CD14-positive monocyte (primary cell): ENCODE measurements around the gene POLR1B. TPM values are rescaled to one million over a fixed set of nuclear protein-coding genes. Genes with fewer than 3 reads are reported as not detected.

Experiments used
- DNase-seq, 3 donors: peaks; one replicate each; pipeline ENCODE4 v3.0.0-alpha.2; 2011 to 2022
- H2AFZ ChIP-seq: 2 replicates; pipeline ENCODE4 v1.6.0; 2012; ENCODE audit warnings: mild to moderate bottlenecking, low read depth, low read length, inconsistent platforms; ENCODE audit not compliant: insufficient read depth, poor library complexity, severe bottlenecking
- H3K27ac ChIP-seq, 2 donors: 1 replicate in 1 of 2; 2 replicates in 1 of 2; pipeline ENCODE4 v1.5.1; 2012 to 2013; ENCODE audit warnings: low read length in 2 of 2, control low read depth in 1 of 2, inconsistent platforms in 1 of 2, low read depth in 1 of 2, mild to moderate bottlenecking in 1 of 2
- H3K27me3 ChIP-seq, 2 donors: one replicate each; pipeline versions ENCODE4 v1.6.0 to v1.6.1; 2011 to 2013; ENCODE audit warnings: low read length in 2 of 2; ENCODE audit not compliant: control insufficient read depth in 2 of 2, insufficient read depth in 2 of 2
- H3K36me3 ChIP-seq, 2 donors: replicated peaks in 1 of 2; 1 replicate in 1 of 2; 2 replicates in 1 of 2; pipeline versions ENCODE4 v1.5.1 to v1.6.1; 2012 to 2013; ENCODE audit warnings: low read length in 2 of 2, control low read depth in 1 of 2, inconsistent platforms in 1 of 2, mild to moderate bottlenecking in 1 of 2; ENCODE audit not compliant: insufficient read depth in 2 of 2, control insufficient read depth in 1 of 2
- H3K4me1 ChIP-seq, 2 donors: 1 replicate in 1 of 2; 2 replicates in 1 of 2; pipeline versions ENCODE4 v1.5.1 to v1.6.1; 2012 to 2013; ENCODE audit warnings: low read length in 2 of 2, control low read depth in 1 of 2, inconsistent platforms in 1 of 2, mild to moderate bottlenecking in 1 of 2, moderate library complexity in 1 of 2; ENCODE audit not compliant: insufficient read depth in 2 of 2, control insufficient read depth in 1 of 2
- H3K4me2 ChIP-seq: replicated peaks from 2 replicates; pipeline ENCODE3; 2012; ENCODE audit warnings: low read length, moderate library complexity, mild to moderate bottlenecking; ENCODE audit not compliant: poor library complexity, severe bottlenecking; ENCODE audit errors: extremely low read depth
- H3K4me3 ChIP-seq, 3 experiments: fragments of 200-600 bp in 1 of 3; sonication (generic) in 1 of 3; replicated peaks in 1 of 3; 1 replicate in 2 of 3; 2 replicates in 1 of 3; pipeline ENCODE4 v1.5.1; 2011 to 2013; ENCODE audit warnings: low read length in 3 of 3, mild to moderate bottlenecking in 3 of 3, control low read depth in 2 of 3, low read depth in 2 of 3, inconsistent platforms in 1 of 3, moderate library complexity in 1 of 3
- H3K79me2 ChIP-seq: 2 replicates; pipeline ENCODE4 v1.6.0; 2012; ENCODE audit warnings: mild to moderate bottlenecking, control low read depth, inconsistent platforms, low read length, moderate library complexity; ENCODE audit not compliant: insufficient read depth
- H3K9ac ChIP-seq: 2 replicates; pipeline ENCODE4 v1.6.0; 2017; ENCODE audit warnings: low read length, mild to moderate bottlenecking; ENCODE audit not compliant: insufficient read depth, poor library complexity, severe bottlenecking
- H3K9me3 ChIP-seq, 2 donors: replicated peaks in 1 of 2; 1 replicate in 1 of 2; 2 replicates in 1 of 2; pipeline versions ENCODE4 v1.5.1 to v1.6.1; 2012 to 2013; ENCODE audit warnings: low read length in 2 of 2, control low read depth in 1 of 2; ENCODE audit not compliant: control insufficient read depth in 1 of 2, insufficient read depth in 1 of 2
- H4K20me1 ChIP-seq: 2 replicates; pipeline ENCODE4 v1.6.0; 2012; ENCODE audit warnings: mild to moderate bottlenecking, low read length, control low read depth, moderate library complexity; ENCODE audit not compliant: insufficient read depth
- H3K27ac Mint-ChIP-seq, 7 donors: one replicate each; pipeline ENCODE4 v1.8.0; 2020; ENCODE audit warnings: mild to moderate bottlenecking in 7 of 7, mixed read lengths in 7 of 7, moderate library complexity in 6 of 7, inconsistent platforms in 2 of 7
- H3K27me3 Mint-ChIP-seq, 3 donors: one replicate each; pipeline ENCODE4 v1.8.0; 2021 to 2022; ENCODE audit warnings: low read depth in 3 of 3, mild to moderate bottlenecking in 3 of 3, mixed read lengths in 3 of 3, moderate library complexity in 3 of 3, inconsistent platforms in 1 of 3
- H3K36me3 Mint-ChIP-seq, 2 donors: one replicate each; pipeline ENCODE4 v1.8.0; 2020; ENCODE audit warnings: mixed read lengths in 2 of 2, inconsistent platforms in 1 of 2, mild to moderate bottlenecking in 1 of 2
- H3K4me1 Mint-ChIP-seq: one replicate; pipeline ENCODE4 v1.8.0; 2020; ENCODE audit warnings: mild to moderate bottlenecking, mixed read lengths
- H3K4me3 Mint-ChIP-seq, 2 donors: one replicate each; pipeline ENCODE4 v1.8.0; 2020; ENCODE audit warnings: mild to moderate bottlenecking in 2 of 2, mixed read lengths in 2 of 2, moderate library complexity in 1 of 2
- H3K9me3 Mint-ChIP-seq, 7 donors: one replicate each; pipeline ENCODE4 v1.8.0; 2020 to 2022; ENCODE audit warnings: mixed read lengths in 7 of 7, mild to moderate bottlenecking in 6 of 7, moderate library complexity in 6 of 7, inconsistent platforms in 2 of 7
- WGBS: methylation state at CpG from one replicate; pipeline ENCODE4 v1.1.5; 2013; ENCODE audit warnings: missing lambda C conversion rate; ENCODE audit not compliant: insufficient coverage; 5-methylcytosine and 5-hydroxymethylcytosine counted together
- intact Hi-C, 2 donors: fragments of 100-400 bp; cut with micrococcal nuclease; formaldehyde crosslinking; loops; one replicate each; pipeline versions ENCODE4 v1.15.0 to v1.15.1; 2023
- polyA plus RNA-seq, 3 donors: library from polyadenylated mRNA; depleted of rRNA in 1 of 3; unstranded in 2 of 3; stranded (reverse) in 1 of 3; fragments of 300-500 nt in 2 of 3; fragments of >200 nt in 1 of 3; fragmentation: Illumina TruSeq in 2 of 3; gene quantifications; 1 replicate in 2 of 3; 2 replicates in 1 of 3; pipeline ENCODE4 v1.2.3, GENCODE V29; 2012 to 2021
- TF ChIP-seq, protein P1 (sequence below): fragments of 200-600 bp; IDR thresholded peaks from one replicate; pipeline ENCODE4 v1.8.0; 2022; ENCODE audit warnings: antibody characterized with exemption, mild to moderate bottlenecking

POLR1B gene
- polyA plus RNA-seq, 3 donors: 5.2 to 6.3 (median 5.3) TPM

DNA sequence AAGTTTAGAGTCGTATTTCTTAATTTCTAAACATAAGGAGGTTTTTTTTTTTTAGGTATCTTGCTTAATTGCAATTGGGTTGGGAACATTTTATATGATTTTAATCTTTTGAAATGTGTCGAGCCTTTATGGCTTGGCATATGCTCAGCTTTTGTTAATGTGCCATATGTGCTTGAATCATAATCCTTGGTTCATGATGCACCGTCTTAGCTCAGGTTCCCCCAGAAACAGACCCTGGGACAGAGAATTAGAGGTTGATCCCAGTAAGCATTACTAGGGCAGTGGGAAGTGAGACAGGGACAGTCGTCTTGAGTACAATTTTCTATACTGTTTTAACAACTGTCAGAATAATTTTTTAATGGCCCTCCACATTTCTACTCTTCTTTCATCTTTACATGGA, 51.5 kb downstream of the POLR1B start:
- H2AFZ ChIP-seq: no peak overlapping the region
- whole genome bisulfite sequencing: no CpG with 5 or more reads among the region's 4 CpGs
- H3K79me2 ChIP-seq: no peaks in the 10 kb centered on the region

DNA sequence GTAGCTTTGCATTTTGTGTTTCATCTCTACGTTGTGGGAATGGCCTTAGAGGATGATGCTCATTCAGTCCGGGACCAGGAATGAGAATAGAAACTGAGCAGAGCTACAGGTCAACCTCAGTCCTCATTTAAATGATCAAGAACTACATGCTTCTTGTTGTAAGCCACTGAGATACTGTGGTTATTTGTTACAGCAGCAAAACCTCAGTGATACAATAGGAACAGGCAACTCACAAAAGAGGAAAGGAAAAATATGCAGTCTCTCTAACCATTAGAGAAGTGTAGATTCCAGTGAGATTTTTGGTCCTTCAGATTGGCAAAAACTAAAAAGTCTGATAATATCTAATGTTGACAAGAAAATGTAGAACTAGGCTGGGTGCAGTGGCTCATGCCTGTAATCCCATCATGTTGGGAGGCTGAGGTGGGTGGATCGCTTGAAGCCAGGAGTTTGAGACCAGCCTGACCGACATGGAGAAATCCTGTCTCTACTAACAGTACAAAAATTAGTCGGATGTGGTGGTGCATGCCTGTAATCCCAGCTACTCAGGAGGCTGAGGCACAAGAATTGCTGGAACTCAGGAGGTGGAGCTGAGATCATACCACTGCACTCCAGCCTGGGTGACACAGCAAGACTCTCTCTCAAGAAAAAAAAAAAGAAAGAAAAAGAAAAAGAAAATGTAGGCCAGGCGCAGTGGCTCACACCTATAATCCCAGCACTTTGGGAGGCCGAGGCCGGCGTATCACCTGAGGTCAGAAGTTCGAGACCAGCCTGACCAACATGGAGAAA, 55.5 kb downstream of the POLR1B start:
- Histone ChIP-seq H4K20me1 (no peaks in the 10 kb centered on the region), H3K4me3 (no peak overlapping the region), H3K4me2 (no peak overlapping the region), H3K9ac (no peak overlapping the region), H3K4me1 (peaks cover 6 to 8% of the 10 kb centered on the region in 2 donors), H2AFZ (no peak overlapping the region), H3K9me3 (no peaks in the 10 kb centered on the region), H3K27me3 (no peaks in the 10 kb centered on the region), H3K27ac (no peak overlapping the region), H3K79me2 (no peaks in the 10 kb centered on the region), H3K36me3 (no peaks in the 10 kb centered on the region)
- Mint-ChIP-seq H3K9me3 (peaks cover 0 to 5% (median 2%) of the 10 kb centered on the region in 7 donors), H3K4me1 (peaks cover 9% of the 10 kb centered on the region), H3K27me3 (peaks cover 0 to 3% (median 1%) of the 10 kb centered on the region in 3 donors), H3K36me3 (peaks cover 2 to 7% of the 10 kb centered on the region in 2 donors), H3K27ac (no peak overlapping the region), H3K4me3 (no peak overlapping the region)
- intact Hi-C loops: loop anchor here in 1 of 2 donors (10.0 kb wide), 1 partner anchor 357 kb away; no protein-coding TSS in a partner anchor
- DNase-seq: no peak
- WGBS: no CpG with 5 or more reads among the region's 10 CpGs
- TF ChIP-seq, protein P1, sequence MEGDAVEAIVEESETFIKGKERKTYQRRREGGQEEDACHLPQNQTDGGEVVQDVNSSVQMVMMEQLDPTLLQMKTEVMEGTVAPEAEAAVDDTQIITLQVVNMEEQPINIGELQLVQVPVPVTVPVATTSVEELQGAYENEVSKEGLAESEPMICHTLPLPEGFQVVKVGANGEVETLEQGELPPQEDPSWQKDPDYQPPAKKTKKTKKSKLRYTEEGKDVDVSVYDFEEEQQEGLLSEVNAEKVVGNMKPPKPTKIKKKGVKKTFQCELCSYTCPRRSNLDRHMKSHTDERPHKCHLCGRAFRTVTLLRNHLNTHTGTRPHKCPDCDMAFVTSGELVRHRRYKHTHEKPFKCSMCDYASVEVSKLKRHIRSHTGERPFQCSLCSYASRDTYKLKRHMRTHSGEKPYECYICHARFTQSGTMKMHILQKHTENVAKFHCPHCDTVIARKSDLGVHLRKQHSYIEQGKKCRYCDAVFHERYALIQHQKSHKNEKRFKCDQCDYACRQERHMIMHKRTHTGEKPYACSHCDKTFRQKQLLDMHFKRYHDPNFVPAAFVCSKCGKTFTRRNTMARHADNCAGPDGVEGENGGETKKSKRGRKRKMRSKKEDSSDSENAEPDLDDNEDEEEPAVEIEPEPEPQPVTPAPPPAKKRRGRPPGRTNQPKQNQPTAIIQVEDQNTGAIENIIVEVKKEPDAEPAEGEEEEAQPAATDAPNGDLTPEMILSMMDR: no peak

More for the DNA sequence above, 51.5 kb downstream of the POLR1B start:
- H3K36me3 ChIP-seq: peaks cover 0 to 17% of the 10 kb centered on the region in 2 donors
- H3K4me3 ChIP-seq: no peak overlapping the region
- DNase-seq: no peak
- H3K27ac ChIP-seq: no peak overlapping the region
- H3K4me2 ChIP-seq: no peak overlapping the region
- Mint-ChIP-seq H3K4me3 (no peak overlapping the region), H3K36me3 (peaks cover 17 to 30% of the 10 kb centered on the region in 2 donors), H3K27ac (no peak overlapping the region), H3K27me3 (peaks cover 0 to 3% (median 1%) of the 10 kb centered on the region in 3 donors), H3K4me1 (peaks cover 2% of the 10 kb centered on the region), H3K9me3 (peaks cover 0 to 5% (median 2%) of the 10 kb centered on the region in 7 donors)
- no peak overlapping the region for H3K9ac ChIP-seq
- intact Hi-C loops: loop anchor here in 1 of 2 donors (10.0 kb wide), 1 partner anchor 361 kb away; no protein-coding TSS in a partner anchor
- H4K20me1 ChIP-seq: no peaks in the 10 kb centered on the region
- H3K27me3 ChIP-seq: no peaks in the 10 kb centered on the region
- no peaks in the 10 kb centered on the region for H3K9me3 ChIP-seq
- H3K4me1 ChIP-seq: no peaks in the 10 kb centered on the region
- TF ChIP-seq, protein P1: no peak
